Measurements from ENCODE around the gene GID8.

GID8 gene

GRCh38 chr20:62949153-62949821 is 11.3 kb downstream of the GID8 start:
- no peak for TF ChIP-seq CTCF (IDR thresholded peaks at IDR 0.05)
- Histone ChIP-seq H3K4me3 (no peak overlapping the region), H3K27ac (no peak overlapping the region)
- no peak for DNase-seq (ENCODE audit: low spot score)

GRCh38 chr20:62949962-62950361 is 12.0 kb downstream of the GID8 start:
- no peak overlapping the region for H3K4me3 ChIP-seq
- TF ChIP-seq CTCF (IDR thresholded peaks at IDR 0.05): no peak
- no peak for DNase-seq (ENCODE audit: low spot score)
- H3K27ac ChIP-seq: no peak overlapping the region

GRCh38 chr20:62950741-62951140 is 12.8 kb downstream of the GID8 start:
- no peak overlapping the region for H3K27ac ChIP-seq
- no peak for TF ChIP-seq CTCF (IDR thresholded peaks at IDR 0.05)
- no peak overlapping the region for H3K4me3 ChIP-seq
- no peak for DNase-seq (ENCODE audit: low spot score)

GRCh38 chr20:62951143-62951895 is 13.4 kb downstream of the GID8 start:
- no peak for TF ChIP-seq CTCF (IDR thresholded peaks at IDR 0.05)
- H3K27ac ChIP-seq: peak overlapping the region in 1 of 2 donors; percentile 92
- no peak overlapping the region for H3K4me3 ChIP-seq
- DNase-seq (ENCODE audit: low spot score): no peak

- Histone ChIP-seq H3K4me3 (peak overlapping the region; percentile 70), H3K27ac (peak overlapping the region; percentile 85 to 92)
- no peak for DNase-seq (ENCODE audit: low spot score)
- TF ChIP-seq CTCF (IDR thresholded peaks at IDR 0.05): no peak
Observed at GRCh38 chr20:62951896-62952372, 14.0 kb downstream of the GID8 start.

- peak within 1 kb of the TSS; percentile 70 for H3K4me3 ChIP-seq
- H3K27ac ChIP-seq: peak within 1 kb of the TSS; percentile 85 to 92
- peak; percentile 83 for DNase-seq (ENCODE audit: low spot score)
- TF ChIP-seq CTCF (IDR thresholded peaks at IDR 0.05): no peak
Observed at GRCh38 chr20:62952373-62952967, 14.5 kb downstream of the GID8 start, which contains the start of gene SLC17A9. Gene SLC17A9 (plus strand): TSS chr20:62952709. CDS start chr20:62952831, 122 bp downstream.
